ENCODE measurements around the gene SLC25A15. TPM values are rescaled to one million over a fixed set of nuclear protein-coding genes. Genes with fewer than 3 reads are reported as not detected.
A peak's percentile ranks its signal among the peaks of the same experiment; 100 is the strongest.

SLC25A15 gene
- total RNA-seq, 3 donors from 2014 or later (not counting 1 experiment from before 2014, with no cell fraction given), result 4.0 to 6.0 (median 5.8) TPM

DNA sequence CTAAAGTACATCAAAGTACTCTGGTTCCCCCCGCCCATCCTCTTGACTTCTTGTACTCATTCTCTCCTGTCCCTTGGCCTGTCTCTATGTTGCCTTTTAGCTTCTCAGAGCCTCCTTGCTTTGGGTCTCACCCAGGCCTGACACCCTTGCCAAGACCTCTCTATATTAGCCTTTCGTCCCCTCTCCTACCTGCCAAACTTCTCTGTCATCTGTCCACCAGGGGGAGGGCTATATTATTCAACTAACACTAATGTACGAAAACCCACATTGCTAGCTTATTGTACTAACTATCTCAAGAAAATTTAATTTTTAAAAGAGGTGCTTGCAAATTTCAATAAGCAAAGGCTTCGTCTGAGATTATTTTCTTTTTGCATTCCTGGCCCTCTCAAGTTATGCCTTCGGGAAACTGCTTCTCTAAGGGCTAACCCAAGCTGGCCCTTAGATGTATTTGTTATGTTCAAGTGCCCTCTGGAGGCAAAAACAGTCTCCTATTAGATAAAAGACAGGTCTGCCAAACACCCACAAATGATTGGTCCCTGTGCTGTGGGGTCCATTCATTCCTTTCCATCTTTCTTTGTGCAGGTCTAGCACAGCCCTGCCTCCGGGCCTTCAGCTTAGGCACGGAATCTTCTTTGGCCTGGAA, 12.1 kb upstream of the SLC25A15 start:
- no peak overlapping the region for H3K4me3 ChIP-seq (ENCODE audit: low read length)
- peak overlapping the region; percentile 87 to 94 for H3K27ac Mint-ChIP-seq
- peaks cover 20% of the 10 kb centered on the region for H3K4me1 ChIP-seq (ENCODE audit: control insufficient read depth, insufficient read depth, low read length)
- WGBS (ENCODE audit: insufficient coverage), result 23% methylated on average over 6 of the region's 7 CpGs
- H3K27ac ChIP-seq (ENCODE audit: low read length), result peak overlapping the region; percentile 70
- peaks cover 19 to 24% of the 10 kb centered on the region in 2 donors for H3K4me1 Mint-ChIP-seq
- no peaks in the 10 kb centered on the region for H3K9me3 ChIP-seq (ENCODE audit: control insufficient read depth, insufficient read depth, low read length)
- no peaks in the 10 kb centered on the region for H3K36me3 Mint-ChIP-seq
- H3K27me3 ChIP-seq (ENCODE audit: control insufficient read depth, insufficient read depth, low read length), result no peaks in the 10 kb centered on the region
- H3K27me3 Mint-ChIP-seq (ENCODE audit: low read depth in 2 of 2), result no peaks in the 10 kb centered on the region
- H3K36me3 ChIP-seq (ENCODE audit: control insufficient read depth, insufficient read depth, low read length), result no peaks in the 10 kb centered on the region
- DNase-seq (peak; percentile 30 to 79), ATAC-seq (peak; percentile 77 to 86 (median 82))
- intact Hi-C loops (cut with micrococcal nuclease), result loop anchor here (1.0 to 10.0 kb wide), 6 partner anchors 37 to 834 kb away; partner anchors contain the start of genes FOXO1 and WBP4
- peak overlapping the region; percentile 79 for H3K4me3 Mint-ChIP-seq
- TF ChIP-seq CTCF (IDR thresholded peaks at IDR 0.05), result peak; percentile 80
- no peaks in the 10 kb centered on the region for H3K9me3 Mint-ChIP-seq

DNA sequence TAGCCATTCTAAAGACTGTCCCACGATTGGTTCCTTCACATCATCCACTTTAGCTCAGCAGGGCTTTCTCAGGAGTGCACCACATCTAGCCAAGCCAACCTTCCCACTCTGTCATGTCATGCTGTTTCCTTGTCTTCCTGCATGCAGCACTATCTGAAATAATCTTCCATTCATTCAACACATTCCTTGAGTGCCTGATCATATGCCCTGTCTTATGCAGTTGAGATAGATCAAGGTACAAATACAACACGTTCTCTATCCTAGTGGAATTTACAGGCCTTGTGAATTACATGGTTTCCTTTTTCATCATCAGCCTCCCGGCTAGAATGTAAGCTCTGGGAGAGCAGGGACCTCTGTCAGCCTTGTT, 11.6 kb upstream of the SLC25A15 start:
- Histone ChIP-seq H3K4me3 (ENCODE audit: low read length) (no peak overlapping the region), H3K36me3 (ENCODE audit: control insufficient read depth, insufficient read depth, low read length) (no peaks in the 10 kb centered on the region), H3K4me1 (ENCODE audit: control insufficient read depth, insufficient read depth, low read length) (peaks cover 20% of the 10 kb centered on the region), H3K9me3 (ENCODE audit: control insufficient read depth, insufficient read depth, low read length) (no peaks in the 10 kb centered on the region), H3K27me3 (ENCODE audit: control insufficient read depth, insufficient read depth, low read length) (no peaks in the 10 kb centered on the region), H3K27ac (ENCODE audit: low read length) (peak overlapping the region; percentile 70)
- Mint-ChIP-seq H3K4me3 (peak overlapping the region; percentile 17), H3K4me1 (peaks cover 19 to 24% of the 10 kb centered on the region in 2 donors), H3K9me3 (no peaks in the 10 kb centered on the region), H3K36me3 (no peaks in the 10 kb centered on the region), H3K27me3 (ENCODE audit: low read depth in 2 of 2) (no peaks in the 10 kb centered on the region), H3K27ac (peak overlapping the region; percentile 87 to 94)
- no peak for ATAC-seq
- no peak for TF ChIP-seq CTCF (IDR thresholded peaks at IDR 0.05)
- 69% methylated on average over 3 of the region's 3 CpGs for WGBS (ENCODE audit: insufficient coverage)
- intact Hi-C loops (cut with micrococcal nuclease), result loop anchor here (1.0 to 10.0 kb wide), 6 partner anchors 37 to 835 kb away; partner anchors contain the start of genes FOXO1 and WBP4
- DNase-seq, result no peak

- Mint-ChIP-seq H3K4me1 (peaks cover 19 to 24% of the 10 kb centered on the region in 2 donors), H3K27ac (no peak overlapping the region), H3K27me3 (ENCODE audit: low read depth in 2 of 2) (peaks cover 0 to 2% of the 10 kb centered on the region in 2 donors), H3K36me3 (no peaks in the 10 kb centered on the region), H3K9me3 (no peaks in the 10 kb centered on the region), H3K4me3 (no peak overlapping the region)
- H3K4me3 ChIP-seq (ENCODE audit: low read length), result no peak overlapping the region
- no peak for TF ChIP-seq CTCF (IDR thresholded peaks at IDR 0.05)
- H3K36me3 ChIP-seq (ENCODE audit: control insufficient read depth, insufficient read depth, low read length), result no peaks in the 10 kb centered on the region
- no peaks in the 10 kb centered on the region for H3K9me3 ChIP-seq (ENCODE audit: control insufficient read depth, insufficient read depth, low read length)
- 62% methylated on average over 4 of the region's 4 CpGs for WGBS (ENCODE audit: insufficient coverage)
- ATAC-seq (no peak), DNase-seq (no peak)
- intact Hi-C loops (cut with micrococcal nuclease), result loop anchor here (5.0 to 10.0 kb wide), 2 partner anchors 112 to 286 kb away; partner anchors contain the start of genes FOXO1 and WBP4
- no peak overlapping the region for H3K27ac ChIP-seq (ENCODE audit: low read length)
- no peaks in the 10 kb centered on the region for H3K27me3 ChIP-seq (ENCODE audit: control insufficient read depth, insufficient read depth, low read length)
- H3K4me1 ChIP-seq (ENCODE audit: control insufficient read depth, insufficient read depth, low read length), result peaks cover 20% of the 10 kb centered on the region
Measured at GRCh38 chr13:40779049-40779448, 10.4 kb upstream of the SLC25A15 start.

Data from natural killer cell (primary cell).